IPS DF 4.7 (cell line): ENCODE results near the gene SLC22A5.

Experiments used
- DNase-seq: peaks from one replicate; pipeline ENCODE4 v3.0.0-alpha.2; 2013; ENCODE audit warnings: low spot score; ENCODE audit errors: extremely low read depth

Gene SLC22A5

DNA sequence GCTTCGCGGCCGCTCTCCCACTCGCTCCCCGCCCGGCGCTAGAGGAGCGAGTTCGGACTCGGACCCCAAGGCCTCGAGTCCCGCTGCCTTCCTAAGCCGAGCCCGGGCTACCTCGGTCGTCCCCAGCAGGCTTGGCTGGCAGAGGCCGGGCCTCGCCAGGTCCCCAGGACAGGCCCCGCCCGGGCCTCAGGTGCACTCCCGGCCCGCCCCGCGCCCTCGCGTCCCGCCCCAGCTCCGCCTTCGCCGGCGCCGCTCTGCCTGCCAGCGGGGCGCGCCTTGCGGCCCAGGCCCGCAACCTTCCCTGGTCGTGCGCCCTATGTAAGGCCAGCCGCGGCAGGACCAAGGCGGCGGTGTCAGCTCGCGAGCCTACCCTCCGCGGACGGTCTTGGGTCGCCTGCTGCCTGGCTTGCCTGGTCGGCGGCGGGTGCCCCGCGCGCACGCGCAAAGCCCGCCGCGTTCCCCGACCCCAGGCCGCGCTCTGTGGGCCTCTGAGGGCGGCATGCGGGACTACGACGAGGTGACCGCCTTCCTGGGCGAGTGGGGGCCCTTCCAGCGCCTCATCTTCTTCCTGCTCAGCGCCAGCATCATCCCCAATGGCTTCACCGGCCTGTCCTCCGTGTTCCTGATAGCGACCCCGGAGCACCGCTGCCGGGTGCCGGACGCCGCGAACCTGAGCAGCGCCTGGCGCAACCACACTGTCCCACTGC lies at the start of gene SLC22A5:
TSS of gene SLC22A5 (plus strand) at position 237 of the 707 bp plus-strand sequence. CDS start at position 500, 263 bp downstream.
- DNase-seq, result no peak

DNA sequence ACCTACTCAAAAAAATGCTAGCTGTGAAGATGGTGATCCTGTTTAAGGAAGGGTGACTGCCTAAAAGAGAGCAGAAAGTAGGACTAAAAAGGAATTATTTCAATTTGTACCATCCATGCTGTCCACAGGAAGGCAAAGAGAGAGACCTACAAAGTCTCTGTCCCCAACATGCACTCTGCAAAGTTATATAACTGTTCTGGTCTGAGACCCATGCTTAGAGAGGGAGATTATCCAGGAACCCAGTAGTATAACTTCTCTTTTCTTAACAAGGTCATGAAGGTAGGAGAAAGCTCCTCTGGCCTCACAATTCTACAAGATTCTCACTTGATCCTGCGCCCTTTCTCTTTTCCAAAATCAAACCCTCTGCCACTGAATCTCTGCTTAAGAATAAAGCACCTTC lies 49.5 kb upstream of the SLC22A5 start:
- no peak for DNase-seq

GRCh38 chr5:132321109-132321721 lies 48.3 kb upstream of the SLC22A5 start:
- no peak for DNase-seq

DNA sequence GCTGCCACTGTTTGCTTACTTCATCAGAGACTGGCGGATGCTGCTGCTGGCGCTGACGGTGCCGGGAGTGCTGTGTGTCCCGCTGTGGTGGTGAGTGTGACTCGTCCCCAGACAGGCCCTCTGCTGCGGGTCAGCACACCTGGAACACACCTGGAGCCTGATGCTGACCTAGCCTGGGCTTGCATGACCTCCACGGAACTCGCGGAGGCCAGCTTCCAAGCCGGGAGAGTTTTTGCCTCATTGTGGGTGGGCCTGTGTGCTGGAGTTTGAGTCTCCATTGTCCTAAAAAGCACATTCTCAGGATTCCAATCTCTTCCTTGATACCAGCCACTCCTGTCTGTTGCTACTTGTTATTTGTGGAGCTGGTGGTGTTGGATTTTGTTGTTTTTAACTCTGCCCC lies 47.2 kb upstream of the SLC22A5 start:
- DNase-seq, result peak; percentile 16

DNA sequence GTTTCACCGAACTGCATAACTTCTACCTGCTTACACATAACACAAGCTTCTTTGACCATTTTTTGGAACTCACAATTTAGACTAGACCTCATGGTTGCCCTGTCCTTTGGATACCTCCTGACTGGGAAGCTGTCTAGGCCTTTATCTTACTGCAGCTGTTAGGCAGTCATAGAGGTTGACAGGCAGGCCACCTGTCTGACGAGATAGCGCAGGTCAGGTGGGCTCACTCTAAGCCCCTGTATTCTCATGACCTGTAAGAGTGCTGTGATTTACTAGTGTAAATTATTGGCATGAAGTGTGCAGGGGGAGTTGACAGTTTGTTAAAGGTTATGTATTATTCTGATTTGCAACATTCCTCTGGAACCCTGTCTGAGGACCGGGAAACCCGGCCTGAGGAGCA lies 46.3 kb upstream of the SLC22A5 start:
- no peak for DNase-seq

DNA sequence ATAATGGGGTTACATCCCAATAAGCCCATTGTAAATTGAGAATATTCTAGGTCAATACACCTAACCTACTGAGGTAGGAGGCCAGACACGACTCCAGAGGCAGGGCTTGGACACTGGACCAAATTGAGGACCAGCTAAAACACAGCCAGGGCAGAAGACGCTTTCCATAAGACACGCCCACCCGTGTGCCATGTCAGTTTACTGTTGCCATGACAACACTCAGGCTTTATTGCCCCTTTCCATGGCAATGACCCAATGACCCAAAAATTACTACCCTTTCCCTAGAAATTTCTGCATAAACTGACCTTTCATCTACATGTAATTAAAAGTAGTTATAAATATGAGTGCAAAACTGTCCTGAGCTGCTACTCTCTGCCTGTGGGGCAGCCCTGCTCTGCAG lies 43.8 kb upstream of the SLC22A5 start:
- DNase-seq, result no peak

- no peak for DNase-seq
Observed at GRCh38 chr5:132327252-132327955, 42.1 kb upstream of the SLC22A5 start.

GRCh38 chr5:132334812-132335211 lies 34.7 kb upstream of the SLC22A5 start:
- no peak for DNase-seq

DNA sequence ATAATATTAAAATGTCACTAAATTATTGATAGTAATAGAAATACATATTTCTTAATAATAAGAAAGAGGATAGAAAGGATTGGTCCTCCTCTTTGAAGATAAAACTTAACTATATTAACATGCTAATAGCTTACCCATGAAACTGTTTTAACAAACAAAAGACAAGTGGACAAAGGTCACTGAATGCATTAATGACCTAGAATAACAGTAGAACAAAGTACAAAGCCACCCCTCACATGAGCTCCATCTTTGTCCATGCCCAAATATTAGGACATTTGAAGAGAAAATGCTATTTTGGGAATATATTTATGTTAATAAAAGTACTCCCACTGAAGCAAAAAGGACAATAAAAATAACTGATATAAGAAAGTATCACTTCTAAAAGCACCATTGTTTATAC lies 34.1 kb upstream of the SLC22A5 start:
- DNase-seq, result no peak

GRCh38 chr5:132339502-132339901 lies 30.0 kb upstream of the SLC22A5 start:
- no peak for DNase-seq

GRCh38 chr5:132342291-132343180 lies 27.0 kb upstream of the SLC22A5 start:
- no peak for DNase-seq

- DNase-seq, result no peak
Observed at GRCh38 chr5:132344775-132345514, 24.6 kb upstream of the SLC22A5 start.

DNA sequence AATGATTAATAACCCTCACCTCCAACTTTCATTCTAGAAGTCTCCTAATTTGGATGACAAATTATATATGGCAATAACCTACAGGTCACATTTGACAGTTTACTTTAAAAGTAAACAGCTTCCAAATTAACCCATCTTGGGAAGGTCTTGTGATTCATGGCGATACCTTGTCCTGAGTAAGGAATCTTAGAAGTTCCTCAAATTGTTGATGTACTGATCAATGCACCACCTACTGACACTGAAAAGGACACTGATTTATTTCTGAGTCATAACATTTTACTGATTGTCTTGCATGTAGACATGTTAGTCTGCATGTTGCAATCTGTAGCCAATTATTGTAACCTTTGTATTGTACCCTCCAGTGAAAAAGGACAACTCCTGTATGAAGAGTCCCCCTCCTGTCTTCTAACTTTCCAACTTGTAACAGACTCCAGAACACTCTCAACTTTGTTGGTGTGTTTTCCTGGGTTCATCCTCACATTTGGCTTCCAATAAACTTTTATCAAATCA lies 16.0 kb upstream of the SLC22A5 start:
- DNase-seq, result no peak

GRCh38 chr5:132354381-132355139 lies 14.9 kb upstream of the SLC22A5 start:
- DNase-seq, result no peak

DNA sequence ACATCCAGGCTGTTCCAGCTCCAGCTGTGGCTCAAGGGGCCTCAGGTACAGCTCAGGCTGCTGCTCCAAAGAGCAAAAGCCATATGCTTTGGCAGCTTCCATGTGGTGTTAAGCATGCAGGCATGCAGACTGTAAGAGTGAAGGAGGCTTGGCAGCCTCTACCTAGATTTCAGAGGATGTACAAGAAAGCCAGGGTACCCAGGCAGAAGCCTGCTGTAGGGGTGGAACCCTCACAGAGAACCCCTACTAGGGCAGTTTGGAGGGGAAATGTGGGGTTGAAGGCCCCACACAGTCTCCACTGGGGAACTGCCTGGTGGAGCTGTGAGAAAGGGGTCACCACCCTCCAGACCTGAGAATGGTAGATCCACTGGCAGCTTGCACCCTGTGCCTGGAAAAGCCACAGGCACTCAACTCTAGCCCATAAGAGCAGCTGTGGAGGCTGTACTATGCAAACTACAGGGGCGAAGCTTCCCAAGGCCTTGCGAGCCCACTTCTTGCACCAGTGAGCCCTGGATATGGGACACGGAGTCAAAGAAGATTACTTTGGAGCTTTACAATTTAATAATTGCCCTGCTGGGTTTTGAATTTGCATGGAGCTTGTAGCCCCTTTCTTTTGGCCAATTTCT lies 14.3 kb upstream of the SLC22A5 start:
- DNase-seq, result no peak

DNA sequence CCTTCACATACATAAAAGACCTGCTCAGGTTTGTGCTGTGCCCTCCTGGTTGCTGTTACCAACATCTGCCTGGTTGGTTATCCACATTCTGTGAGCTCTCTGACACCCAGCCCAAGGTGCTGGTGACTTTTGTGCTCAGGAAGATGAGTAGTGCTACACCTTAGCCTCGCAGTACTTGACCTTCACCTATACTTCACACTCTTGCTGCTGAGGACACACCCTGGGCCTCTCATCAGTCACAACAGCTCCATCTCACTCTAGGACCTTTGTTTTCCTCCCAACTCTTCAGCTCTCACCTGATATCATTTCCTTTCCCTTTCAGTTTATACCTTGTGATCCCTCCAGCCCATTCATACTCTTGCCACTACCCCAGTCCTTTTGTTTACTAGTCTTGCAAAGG lies 10.7 kb upstream of the SLC22A5 start:
- no peak for DNase-seq

DNA sequence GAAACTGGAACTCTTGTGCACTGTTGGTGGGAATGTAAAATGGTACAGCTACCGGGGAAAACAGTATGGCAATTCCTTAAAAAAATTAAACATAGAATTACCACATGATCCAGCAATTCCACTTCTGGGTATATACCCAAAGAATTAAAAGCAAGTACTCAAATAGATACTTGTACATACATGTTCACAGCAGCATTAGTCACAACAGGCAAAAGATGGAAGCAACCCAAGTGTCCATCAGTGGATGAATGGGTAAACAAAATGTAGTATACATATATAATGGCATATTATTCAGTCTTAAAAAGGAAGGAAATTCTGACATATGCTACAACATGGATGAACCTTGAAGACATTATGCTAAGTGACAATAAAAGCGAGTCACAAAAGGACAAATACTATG lies 7.4 kb upstream of the SLC22A5 start:
- DNase-seq, result no peak

DNA sequence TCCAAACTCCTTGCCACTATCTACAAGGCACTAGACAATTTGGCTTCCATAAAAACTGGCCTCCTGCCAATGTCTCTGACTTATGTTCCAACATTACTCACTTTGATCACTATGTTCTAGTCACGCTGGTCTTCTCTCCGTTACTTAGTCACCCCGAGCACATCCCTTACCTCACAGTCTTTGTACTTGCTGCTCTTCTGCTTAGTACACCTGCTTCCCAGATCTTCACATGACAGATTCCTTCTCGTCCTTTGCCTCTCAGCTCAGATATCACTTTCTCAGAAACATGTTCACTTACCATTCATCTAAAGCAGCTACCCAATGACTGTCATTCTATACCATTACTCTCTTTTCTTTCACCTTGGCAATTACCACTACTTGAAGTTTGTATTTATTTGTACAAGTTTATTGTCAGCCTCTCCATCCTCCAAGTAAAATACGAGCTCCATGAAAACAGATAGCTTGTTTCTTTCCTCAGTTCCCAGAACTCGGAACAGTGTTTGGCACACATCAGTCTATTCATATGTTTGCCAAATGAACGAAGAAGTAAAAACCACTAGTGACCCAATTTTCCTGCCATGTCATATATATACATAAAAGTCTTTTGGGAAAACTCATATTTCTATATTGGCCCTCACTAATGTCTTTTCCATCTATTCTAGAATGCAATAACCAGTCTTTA lies 5.9 kb upstream of the SLC22A5 start:
- no peak for DNase-seq

DNA sequence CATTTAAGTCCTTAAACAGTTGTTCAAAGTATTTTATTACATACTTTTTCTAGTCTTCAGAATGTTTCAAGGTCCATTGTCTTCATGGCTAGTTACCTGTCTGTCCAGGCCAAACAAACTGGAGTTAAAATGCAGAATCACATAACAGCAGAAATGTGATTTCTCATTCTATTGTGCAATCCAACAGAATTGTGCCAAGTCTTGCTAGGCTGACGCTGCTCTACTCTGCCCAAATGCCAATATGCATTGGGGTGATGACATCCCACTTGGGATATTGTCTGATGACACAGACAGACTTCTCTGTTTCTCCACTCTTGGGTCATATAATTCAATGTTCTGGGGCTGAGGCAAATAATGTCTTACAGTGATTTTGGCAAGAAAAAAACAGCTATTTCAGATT lies 5.2 kb upstream of the SLC22A5 start:
- DNase-seq, result no peak
